ENCODE measurements around the gene SLC2A6. TPM values are rescaled to one million over a fixed set of nuclear protein-coding genes. Genes with fewer than 3 reads are reported as not detected.

SLC2A6 gene
- total RNA-seq, 1 donor from 2014 or later = 2.0 TPM

GRCh38 chr9:133468777-133469421 is 10.0 kb downstream of the SLC2A6 start:
- DNase-seq = no peak
- Histone ChIP-seq H3K4me1 (no peaks in the 10 kb centered on the region), H3K4me3 (no peak overlapping the region), H3K27me3 (ENCODE audit: low read depth) (no peaks in the 10 kb centered on the region), H3K36me3 (peaks cover 7% of the 10 kb centered on the region), H3K27ac (replicated peaks) (no peak overlapping the region), H3K9me3 (replicated peaks) (no peaks in the 10 kb centered on the region)
- no peak for TF ChIP-seq CTCF (IDR thresholded peaks at IDR 0.05; ENCODE audit: borderline replicate concordance)
- intact Hi-C loops (cut with micrococcal nuclease) = no loop called here

GRCh38 chr9:133468374-133468773 is 10.5 kb downstream of the SLC2A6 start:
- TF ChIP-seq CTCF (IDR thresholded peaks at IDR 0.05; ENCODE audit: borderline replicate concordance) = no peak

GRCh38 chr9:133467101-133467500 is 11.8 kb downstream of the SLC2A6 start:
- no peak for DNase-seq
- no peak overlapping the region for H3K4me3 ChIP-seq
- H3K36me3 ChIP-seq = peaks cover 7% of the 10 kb centered on the region
- no peak overlapping the region for H3K27ac ChIP-seq (replicated peaks)
- no peaks in the 10 kb centered on the region for H3K4me1 ChIP-seq
- TF ChIP-seq CTCF (IDR thresholded peaks at IDR 0.05; ENCODE audit: borderline replicate concordance) = no peak
- H3K27me3 ChIP-seq (ENCODE audit: low read depth) = no peaks in the 10 kb centered on the region
- intact Hi-C loops (cut with micrococcal nuclease) = no loop called here
- no peaks in the 10 kb centered on the region for H3K9me3 ChIP-seq (replicated peaks)

More at GRCh38 chr9:133468374-133468773, 10.5 kb downstream of the SLC2A6 start:
- Histone ChIP-seq H3K36me3 (peaks cover 7% of the 10 kb centered on the region), H3K27me3 (ENCODE audit: low read depth) (no peaks in the 10 kb centered on the region), H3K4me3 (no peak overlapping the region), H3K9me3 (replicated peaks) (no peaks in the 10 kb centered on the region), H3K27ac (replicated peaks) (no peak overlapping the region), H3K4me1 (no peaks in the 10 kb centered on the region)
- intact Hi-C loops (cut with micrococcal nuclease) = no loop called here
- no peak for DNase-seq

- intact Hi-C loops (cut with micrococcal nuclease) = no loop called here
- H3K27ac ChIP-seq (replicated peaks) = no peak overlapping the region
- DNase-seq = no peak
- TF ChIP-seq CTCF (IDR thresholded peaks at IDR 0.05; ENCODE audit: borderline replicate concordance) = no peak
- H3K27me3 ChIP-seq (ENCODE audit: low read depth) = no peaks in the 10 kb centered on the region
- peaks cover 7% of the 10 kb centered on the region for H3K36me3 ChIP-seq
- no peak overlapping the region for H3K4me3 ChIP-seq
- H3K9me3 ChIP-seq (replicated peaks) = no peaks in the 10 kb centered on the region
- H3K4me1 ChIP-seq = peaks cover 2% of the 10 kb centered on the region
These were observed 12.9 kb downstream of the SLC2A6 start for GRCh38 chr9:133465984-133466383.

GRCh38 chr9:133464638-133465037 is 14.3 kb downstream of the SLC2A6 start:
- H3K27ac ChIP-seq (replicated peaks) = no peak overlapping the region
- intact Hi-C loops (cut with micrococcal nuclease) = no loop called here
- peaks cover 7% of the 10 kb centered on the region for H3K36me3 ChIP-seq
- H3K4me3 ChIP-seq = no peak overlapping the region
- H3K4me1 ChIP-seq = peaks cover 14% of the 10 kb centered on the region
- TF ChIP-seq CTCF (IDR thresholded peaks at IDR 0.05; ENCODE audit: borderline replicate concordance) = no peak
- no peaks in the 10 kb centered on the region for H3K27me3 ChIP-seq (ENCODE audit: low read depth)
- H3K9me3 ChIP-seq (replicated peaks) = no peaks in the 10 kb centered on the region
- DNase-seq = no peak
